GM15510 (cell line): ENCODE results near the gene CIAO2B.

Source experiments
- POLR2A ChIP-seq: IDR thresholded peaks from 3 replicates; pipeline ENCODE4 v1.6.1; 2011; ENCODE audit warnings: borderline replicate concordance; ENCODE audit not compliant: insufficient read length; ENCODE audit errors: extremely low read depth

CIAO2B gene

DNA sequence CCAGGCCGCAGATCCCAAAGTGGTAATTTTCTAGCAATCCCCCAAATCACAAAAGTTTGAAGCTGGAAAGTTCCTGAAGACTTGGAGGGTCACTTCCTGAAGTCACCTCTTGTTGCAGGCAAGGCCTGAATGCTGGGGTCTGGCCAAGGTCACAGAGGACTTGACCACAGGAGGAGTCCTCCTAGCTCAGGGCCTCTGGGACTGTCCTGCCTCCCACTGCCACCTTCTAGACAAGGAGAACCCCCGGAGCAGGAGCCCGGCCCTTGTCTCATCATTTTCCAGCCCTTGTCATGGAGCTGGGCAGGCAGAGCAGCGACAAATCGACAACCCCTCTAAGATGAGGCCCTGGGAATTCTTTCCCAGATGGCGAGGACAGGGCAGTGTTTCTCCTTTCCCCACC is 15.8 kb downstream of the CIAO2B start:
- TF ChIP-seq POLR2A = no peak

- no peak for TF ChIP-seq POLR2A
These were observed 16.5 kb downstream of the CIAO2B start for GRCh38 chr16:66917741-66918140.

DNA sequence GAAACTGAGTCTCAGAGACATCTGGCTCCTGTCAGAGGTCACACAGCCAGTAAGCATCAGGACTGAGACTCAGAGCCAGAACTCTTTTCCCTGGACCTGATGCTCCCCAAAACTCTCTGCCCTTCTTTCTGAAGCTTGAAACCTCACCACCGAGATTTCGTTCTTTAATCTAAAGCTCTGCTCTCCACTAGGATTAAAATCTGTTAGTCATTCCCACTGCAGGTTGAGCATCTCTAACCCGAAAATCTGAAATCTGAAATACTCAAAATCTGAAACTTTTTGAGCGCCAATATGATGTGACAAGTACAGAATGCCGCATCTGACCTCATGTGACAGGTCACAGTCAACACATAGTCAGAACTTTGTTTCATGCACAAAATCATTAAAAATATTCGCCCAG is 17.7 kb downstream of the CIAO2B start:
- TF ChIP-seq POLR2A = no peak

GRCh38 chr16:66915041-66915440 is 19.2 kb downstream of the CIAO2B start:
- TF ChIP-seq POLR2A = no peak

DNA sequence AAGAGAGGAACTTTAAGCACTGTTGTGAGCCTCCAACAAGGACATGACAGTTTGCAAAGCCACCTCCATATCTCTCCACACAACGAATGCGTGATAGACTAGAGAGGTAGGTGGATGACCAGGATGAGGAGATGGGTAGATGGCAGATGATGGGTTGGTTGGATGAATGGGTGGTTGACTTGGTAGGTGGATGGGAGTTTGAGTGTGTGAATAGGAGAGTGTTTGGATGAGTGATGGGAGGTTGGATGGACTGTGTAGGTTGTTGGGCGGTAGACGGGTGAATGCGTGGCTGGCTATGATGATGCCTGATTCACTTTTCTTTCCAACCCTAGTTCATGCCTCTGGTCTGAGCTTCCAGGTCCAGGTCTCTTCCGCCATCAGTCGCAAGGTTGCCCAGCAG is 19.7 kb downstream of the CIAO2B start:
- TF ChIP-seq POLR2A = no peak

GRCh38 chr16:66913711-66914110 is 20.5 kb downstream of the CIAO2B start:
- TF ChIP-seq POLR2A = no peak

DNA sequence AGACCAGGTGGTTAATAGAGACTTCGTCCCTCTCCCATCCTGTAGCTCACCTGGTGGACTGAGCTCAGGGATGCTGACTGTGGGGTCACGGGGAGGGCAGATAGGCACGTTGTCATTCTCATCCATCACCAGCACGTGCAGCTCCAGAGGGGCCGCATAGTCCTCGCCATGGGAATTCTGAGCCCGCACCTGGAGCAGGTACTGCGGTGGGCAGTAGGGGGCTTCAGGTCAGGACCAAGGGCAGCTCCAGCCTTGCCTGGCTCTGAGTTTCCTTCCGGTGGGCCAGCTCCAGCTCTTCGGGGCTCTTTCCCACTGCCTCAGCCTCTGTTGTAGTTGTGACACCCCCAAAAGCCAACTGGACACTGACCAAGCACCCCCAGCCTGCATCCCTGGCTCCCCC is 21.1 kb downstream of the CIAO2B start:
- no peak for TF ChIP-seq POLR2A

- TF ChIP-seq POLR2A = no peak
These were observed 22.4 kb downstream of the CIAO2B start for GRCh38 chr16:66911801-66912200.

DNA sequence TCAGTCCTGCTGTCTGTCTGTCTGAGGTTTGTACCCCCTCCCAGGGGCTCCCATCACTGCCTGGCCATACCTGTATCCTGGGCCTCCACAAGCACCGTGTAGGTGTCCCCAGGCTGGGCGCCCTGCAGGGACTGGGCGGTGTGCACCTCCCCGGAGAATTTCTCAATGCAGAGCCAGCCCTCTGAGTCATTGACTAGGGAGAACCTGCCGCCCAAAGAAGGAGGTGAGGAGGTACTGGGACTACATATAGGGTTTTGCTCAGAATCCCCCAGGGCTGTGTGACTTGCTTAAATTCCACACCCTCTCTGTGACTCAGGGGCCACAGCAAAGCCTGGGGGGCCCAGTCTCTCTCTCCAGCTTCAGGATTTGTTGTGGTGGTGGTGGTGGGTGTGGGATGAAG is 23.1 kb downstream of the CIAO2B start:
- TF ChIP-seq POLR2A = no peak

DNA sequence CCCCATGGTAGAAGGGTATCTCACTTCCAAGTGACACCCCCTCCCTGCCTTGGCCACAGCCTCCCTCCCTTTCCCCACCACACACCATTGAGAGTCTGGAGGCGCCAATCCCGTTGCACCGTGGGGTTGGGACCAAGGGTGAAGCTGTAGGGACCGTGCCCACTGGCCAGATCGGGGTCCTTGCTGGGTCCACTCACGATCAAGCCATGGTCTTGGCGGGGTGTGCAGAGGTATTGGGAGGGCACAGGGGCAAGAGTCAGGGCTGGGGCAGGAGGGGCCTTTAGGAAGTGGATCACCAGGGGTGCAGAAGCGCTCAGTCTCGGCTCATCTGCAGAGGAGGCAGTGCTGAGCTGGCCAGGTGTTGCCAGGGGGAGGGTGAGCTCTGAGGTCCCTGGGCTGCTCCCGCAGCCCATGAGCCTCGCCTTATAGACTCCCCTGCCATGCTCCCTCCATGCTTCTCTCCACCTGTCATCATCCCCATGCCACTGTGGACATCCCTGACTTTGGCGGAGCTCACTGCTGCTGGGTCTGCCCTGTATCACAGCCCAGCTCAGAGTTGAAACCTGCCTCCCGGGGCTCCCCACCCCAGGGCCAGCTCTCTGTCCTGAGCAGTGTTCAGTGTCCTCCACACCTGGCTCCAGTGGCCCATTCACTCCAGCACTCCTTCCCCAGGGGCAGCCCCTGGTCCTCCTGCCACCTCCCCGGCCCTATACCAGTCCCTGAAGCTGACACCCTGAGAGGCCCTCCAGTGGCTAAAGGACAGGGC is 23.8 kb downstream of the CIAO2B start:
- no peak for TF ChIP-seq POLR2A

DNA sequence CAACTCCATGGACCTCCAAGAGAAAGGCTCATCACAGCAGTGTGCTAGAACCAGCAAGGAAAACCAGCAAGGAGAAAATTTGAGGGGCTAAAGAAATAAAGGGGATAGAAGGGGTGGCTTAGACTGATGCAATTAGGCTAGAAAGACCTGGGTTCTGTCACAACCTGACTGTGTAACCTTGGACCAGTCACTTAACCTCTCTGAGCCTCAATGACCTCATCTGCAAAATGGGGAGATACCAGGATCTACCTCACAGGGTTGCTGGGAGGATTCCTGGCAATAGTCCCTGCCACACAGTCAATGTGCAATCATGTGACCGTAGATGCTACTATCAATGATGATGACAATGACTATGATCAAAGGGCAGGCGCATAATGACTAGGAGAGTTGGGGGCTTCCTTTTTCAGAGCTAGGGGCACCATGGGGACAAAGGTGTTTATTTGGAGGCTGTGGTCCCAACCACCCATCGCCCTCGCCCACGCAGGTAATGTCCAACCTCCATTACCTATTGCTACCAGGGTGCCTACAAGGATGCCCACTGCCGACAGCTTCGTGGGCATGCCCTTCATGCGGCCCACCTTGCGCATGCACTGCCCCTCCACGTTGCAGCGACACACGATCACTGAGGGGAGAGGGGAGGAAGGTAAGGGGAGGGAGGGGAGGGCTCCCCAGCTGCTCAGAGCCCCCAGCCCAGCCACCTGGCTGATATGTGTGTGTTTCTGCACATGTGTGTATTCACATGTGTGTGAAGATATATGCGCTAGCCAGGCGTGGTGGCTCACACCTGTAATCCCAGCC is 25.2 kb downstream of the CIAO2B start:
- TF ChIP-seq POLR2A = no peak

GRCh38 chr16:66908116-66908515 is 26.1 kb downstream of the CIAO2B start:
- no peak for TF ChIP-seq POLR2A

DNA sequence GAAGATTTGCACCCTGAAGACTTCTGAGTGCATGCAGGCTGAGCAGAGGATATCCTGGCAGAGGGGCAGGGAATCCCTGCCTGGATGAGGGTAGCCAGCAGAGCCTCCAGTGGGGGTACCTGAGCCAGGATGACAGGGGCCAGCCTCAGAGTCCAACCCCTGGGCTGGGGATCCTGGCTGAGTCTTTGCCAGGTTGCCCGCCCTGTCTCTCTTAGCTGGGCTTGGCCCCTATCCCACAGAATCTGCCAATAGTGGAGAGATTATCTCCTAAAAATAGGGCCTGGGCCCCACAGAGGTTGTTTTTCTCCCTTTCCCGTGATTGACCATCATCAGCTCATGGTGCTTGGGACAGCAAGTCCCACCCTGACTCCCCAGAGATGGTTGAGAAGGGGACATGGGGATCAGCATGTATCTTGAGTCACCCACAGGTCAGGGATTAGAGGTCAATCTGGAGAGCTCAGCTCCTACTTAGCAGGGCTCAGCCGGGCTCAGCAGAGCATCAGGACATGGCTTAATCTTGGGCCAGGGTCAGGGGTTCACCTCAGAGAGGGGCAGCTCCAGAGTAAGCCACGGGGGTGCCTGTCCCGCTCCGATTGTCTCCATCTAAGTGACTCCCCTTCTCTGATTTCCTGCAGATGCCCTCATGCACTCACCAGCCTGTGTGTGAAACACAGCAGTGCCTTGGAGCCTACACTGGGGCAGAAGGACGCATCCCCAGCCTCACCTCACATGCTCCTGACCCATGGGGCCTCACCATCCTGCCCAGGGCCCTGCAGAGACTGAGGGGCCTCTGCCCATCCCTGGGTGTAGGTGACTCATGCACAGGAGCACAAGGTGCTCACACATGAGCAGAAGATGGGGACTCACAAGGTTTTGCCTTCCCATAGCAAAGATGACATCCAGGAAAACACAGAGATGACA is 27.0 kb downstream of the CIAO2B start:
- no peak for TF ChIP-seq POLR2A

DNA sequence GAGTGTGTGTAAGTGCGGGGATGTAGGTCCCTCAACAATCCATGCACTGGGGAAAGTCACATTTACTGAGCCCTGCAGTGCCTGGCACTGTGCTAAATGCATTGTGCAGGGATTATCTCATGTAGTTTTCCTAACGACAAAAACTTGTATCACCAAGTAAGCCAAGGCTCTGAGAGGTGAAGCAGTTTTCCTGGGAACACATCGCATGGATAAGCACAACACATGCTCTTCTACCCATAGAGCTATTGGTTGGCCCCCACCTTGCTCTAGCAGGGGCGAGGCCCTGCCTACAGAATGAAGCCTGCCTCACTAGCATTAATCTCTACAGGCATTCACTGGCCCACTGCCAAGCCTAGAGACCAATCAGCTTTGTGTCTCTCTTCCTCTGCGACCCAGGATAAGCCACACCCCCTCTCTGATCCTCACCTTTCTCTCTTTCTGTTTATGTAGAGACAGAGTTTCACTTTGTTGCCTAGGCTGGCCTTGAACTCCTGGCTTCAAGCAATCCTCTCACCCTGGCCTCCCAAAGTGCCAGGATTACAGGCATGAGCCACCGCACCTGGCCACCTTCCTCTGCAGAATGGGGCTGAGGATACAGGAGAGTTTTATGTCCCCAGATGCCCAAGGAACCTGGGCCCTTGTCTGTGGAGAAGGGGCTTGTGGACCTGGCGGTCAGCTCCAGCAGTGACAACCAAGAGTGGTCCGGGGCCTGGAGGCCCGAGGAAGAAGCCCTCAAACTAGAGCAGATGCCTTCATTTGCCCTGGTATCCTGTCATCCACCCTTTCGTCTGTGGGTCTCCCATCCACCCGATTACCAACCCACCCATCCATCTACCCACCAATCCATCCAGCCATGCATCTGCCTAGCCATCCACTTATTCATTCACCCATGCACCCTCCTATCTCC is 28.3 kb downstream of the CIAO2B start:
- TF ChIP-seq POLR2A = no peak

- no peak for TF ChIP-seq POLR2A
These were observed 29.2 kb downstream of the CIAO2B start for GRCh38 chr16:66904846-66905632.
